Muscle layer of duodenum (tissue), 2 donors: Measurements from ENCODE around the gene CCDC158.
"Not testable (repeated sequence)": the region's sequence is repeated elsewhere in the genome, so short reads cannot be mapped to it uniquely, and the experiment has no call there.

Source experiments
- H3K27ac ChIP-seq: one replicate; pipeline ENCODE4 v1.7.0; 2013; ENCODE audit warnings: mild to moderate bottlenecking, low read length
- H3K27me3 ChIP-seq: one replicate; pipeline ENCODE4 v1.7.0; 2013; ENCODE audit warnings: low read depth, mild to moderate bottlenecking, control low read depth, low read length
- H3K36me3 ChIP-seq, 2 donors: one replicate each; pipeline ENCODE4 v1.7.0; 2013; ENCODE audit warnings: low read length in 2 of 2, control low read depth in 1 of 2, mild to moderate bottlenecking in 1 of 2; ENCODE audit not compliant: insufficient read depth in 2 of 2, control insufficient read depth in 1 of 2
- H3K4me1 ChIP-seq, 2 donors: one replicate each; pipeline ENCODE4 v1.7.0; 2013; ENCODE audit warnings: low read length in 2 of 2, mild to moderate bottlenecking in 2 of 2, control low read depth in 1 of 2, moderate library complexity in 1 of 2; ENCODE audit not compliant: insufficient read depth in 2 of 2, control insufficient read depth in 1 of 2
- H3K4me3 ChIP-seq, 2 donors: one replicate each; pipeline ENCODE4 v1.7.0; 2013; ENCODE audit warnings: low read length in 2 of 2, low read depth in 1 of 2, mild to moderate bottlenecking in 1 of 2
- H3K9me3 ChIP-seq, 2 donors: one replicate each; pipeline ENCODE4 v1.7.0; 2013; ENCODE audit warnings: low read length in 2 of 2, control low read depth in 1 of 2, mild to moderate bottlenecking in 1 of 2; ENCODE audit not compliant: control insufficient read depth in 1 of 2
- donor health status: healthy.

CCDC158 gene

DNA sequence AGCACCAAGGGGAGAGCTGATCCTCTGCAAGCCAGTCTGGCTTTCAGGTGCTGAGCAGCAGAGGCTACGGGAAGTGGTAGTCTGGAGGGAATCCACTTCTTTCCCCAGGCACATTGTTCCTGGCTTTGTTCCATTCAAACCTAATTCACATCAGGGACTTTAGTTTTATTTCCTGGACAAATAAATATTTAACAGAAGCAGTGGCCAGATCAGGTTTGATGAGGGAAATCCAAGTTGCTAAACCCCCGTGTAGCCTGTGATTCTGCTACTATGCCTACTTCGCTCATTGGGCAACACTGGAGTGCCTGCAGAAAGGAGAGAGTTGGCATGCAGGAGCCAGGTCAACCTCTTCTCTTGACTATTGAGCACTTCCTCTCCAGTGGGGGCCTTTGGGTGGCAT lies 128.2 kb downstream of the CCDC158 start:
- Histone ChIP-seq H3K27ac (no peak overlapping the region), H3K27me3 (no peaks in the 10 kb centered on the region), H3K4me3 (no peak overlapping the region), H3K9me3 (peaks cover 0 to 5% of the 10 kb centered on the region in 2 donors), H3K36me3 (no peaks in the 10 kb centered on the region), H3K4me1 (no peaks in the 10 kb centered on the region)

DNA sequence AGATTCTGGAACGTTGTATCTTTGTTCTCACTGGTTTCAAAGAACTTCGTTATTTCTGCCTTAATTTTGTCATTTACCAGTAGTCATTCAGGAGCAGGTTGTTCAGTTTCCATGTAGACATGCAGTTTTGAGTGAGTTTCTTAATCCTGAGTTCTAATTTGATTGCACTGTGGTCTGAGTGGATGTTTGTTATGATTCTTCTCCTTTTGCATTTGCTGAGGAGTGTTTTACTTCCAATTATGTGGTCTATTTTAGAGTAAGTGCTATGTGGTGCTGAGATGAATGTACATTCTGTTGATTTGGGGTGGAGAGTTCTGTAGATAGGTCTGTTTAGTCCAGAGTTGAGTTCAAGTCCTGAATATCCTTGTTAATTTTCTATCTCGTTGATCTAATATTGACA lies 133.1 kb downstream of the CCDC158 start:
- not testable (repeated sequence) for H3K4me1 ChIP-seq, H3K9me3 ChIP-seq, H3K27me3 ChIP-seq, H3K36me3 ChIP-seq, H3K4me3 ChIP-seq, H3K27ac ChIP-seq

DNA sequence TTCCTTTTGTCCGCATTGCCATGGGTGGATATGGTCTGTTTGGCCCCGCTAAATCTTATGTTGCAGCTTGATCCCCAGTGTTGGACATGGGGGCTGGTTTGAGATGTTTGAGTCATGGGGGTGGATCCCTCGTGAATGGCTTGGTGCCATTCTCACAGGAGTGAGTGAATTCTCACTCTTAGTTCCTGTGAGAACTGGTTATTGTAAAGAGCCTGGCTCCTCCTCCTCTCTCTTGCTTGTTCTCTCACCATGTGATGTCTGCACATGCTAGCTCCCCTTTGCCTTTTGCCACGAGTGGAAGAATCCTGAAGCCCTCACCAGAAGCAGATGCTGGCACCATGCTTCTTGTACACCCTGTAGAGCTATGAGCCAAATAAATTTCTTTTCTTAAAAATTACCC lies 137.0 kb downstream of the CCDC158 start:
- no peak overlapping the region for H3K4me3 ChIP-seq
- no peaks in the 10 kb centered on the region for H3K27me3 ChIP-seq
- H3K36me3 ChIP-seq, result no peaks in the 10 kb centered on the region
- H3K27ac ChIP-seq, result no peak overlapping the region
- no peaks in the 10 kb centered on the region for H3K9me3 ChIP-seq
- H3K4me1 ChIP-seq, result no peaks in the 10 kb centered on the region

DNA sequence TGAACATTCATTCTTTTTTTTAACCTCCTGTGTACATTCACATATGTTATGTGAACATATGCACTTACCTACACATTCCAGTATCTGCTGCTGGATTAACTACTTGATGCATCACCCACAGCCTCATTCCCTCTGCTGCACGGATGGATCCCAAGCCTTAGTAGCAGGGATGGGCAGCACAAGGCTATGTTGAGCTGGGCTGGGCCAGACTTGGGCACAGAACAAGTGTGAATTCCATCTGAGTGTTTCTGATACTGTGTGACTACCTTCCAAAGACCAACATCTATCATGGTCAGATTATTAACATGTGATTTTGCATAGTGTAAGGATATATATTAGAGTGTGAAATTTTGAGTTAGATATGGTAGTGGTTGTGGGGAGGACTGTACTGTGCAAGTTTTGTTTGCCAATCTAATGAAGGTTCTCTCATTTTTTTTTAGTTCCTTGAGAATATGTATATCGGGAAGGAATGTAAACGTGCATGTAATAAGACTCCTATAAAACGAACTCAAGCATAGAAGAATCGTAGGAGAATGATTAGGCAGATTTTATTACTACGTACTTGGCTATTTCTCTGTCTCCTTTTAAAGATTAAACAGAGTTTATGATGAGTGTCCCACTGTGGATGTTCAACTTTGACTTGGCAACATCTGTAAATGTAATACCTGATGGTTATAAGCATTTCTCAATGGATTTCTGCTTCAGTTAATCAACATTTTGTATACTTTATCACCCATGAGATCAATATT lies 137.8 kb downstream of the CCDC158 start:
- Histone ChIP-seq H3K27ac (no peak overlapping the region), H3K36me3 (no peaks in the 10 kb centered on the region), H3K9me3 (no peaks in the 10 kb centered on the region), H3K27me3 (no peaks in the 10 kb centered on the region), H3K4me3 (no peak overlapping the region), H3K4me1 (no peaks in the 10 kb centered on the region)

DNA sequence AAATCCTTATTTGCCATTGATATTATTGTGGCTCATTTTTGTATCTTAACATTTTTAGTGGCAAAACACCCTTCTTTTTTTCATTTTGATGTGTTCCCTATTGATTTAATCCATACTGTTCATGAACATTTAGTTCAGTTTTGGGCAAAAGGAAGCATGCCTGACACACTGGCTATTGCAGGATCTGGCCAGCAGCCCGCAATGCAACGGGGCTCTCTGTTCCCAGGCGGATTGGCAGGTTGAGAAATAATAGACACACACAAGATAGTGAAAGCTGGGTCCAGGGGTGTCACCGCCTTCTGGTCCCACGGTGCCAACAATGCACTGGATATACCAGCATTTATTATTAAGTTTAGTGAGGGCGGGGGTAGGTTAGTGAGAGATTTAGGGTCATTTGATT lies 139.3 kb downstream of the CCDC158 start:
- not testable (repeated sequence) for H3K27ac ChIP-seq, H3K4me1 ChIP-seq, H3K9me3 ChIP-seq, H3K27me3 ChIP-seq, H3K4me3 ChIP-seq, H3K36me3 ChIP-seq

DNA sequence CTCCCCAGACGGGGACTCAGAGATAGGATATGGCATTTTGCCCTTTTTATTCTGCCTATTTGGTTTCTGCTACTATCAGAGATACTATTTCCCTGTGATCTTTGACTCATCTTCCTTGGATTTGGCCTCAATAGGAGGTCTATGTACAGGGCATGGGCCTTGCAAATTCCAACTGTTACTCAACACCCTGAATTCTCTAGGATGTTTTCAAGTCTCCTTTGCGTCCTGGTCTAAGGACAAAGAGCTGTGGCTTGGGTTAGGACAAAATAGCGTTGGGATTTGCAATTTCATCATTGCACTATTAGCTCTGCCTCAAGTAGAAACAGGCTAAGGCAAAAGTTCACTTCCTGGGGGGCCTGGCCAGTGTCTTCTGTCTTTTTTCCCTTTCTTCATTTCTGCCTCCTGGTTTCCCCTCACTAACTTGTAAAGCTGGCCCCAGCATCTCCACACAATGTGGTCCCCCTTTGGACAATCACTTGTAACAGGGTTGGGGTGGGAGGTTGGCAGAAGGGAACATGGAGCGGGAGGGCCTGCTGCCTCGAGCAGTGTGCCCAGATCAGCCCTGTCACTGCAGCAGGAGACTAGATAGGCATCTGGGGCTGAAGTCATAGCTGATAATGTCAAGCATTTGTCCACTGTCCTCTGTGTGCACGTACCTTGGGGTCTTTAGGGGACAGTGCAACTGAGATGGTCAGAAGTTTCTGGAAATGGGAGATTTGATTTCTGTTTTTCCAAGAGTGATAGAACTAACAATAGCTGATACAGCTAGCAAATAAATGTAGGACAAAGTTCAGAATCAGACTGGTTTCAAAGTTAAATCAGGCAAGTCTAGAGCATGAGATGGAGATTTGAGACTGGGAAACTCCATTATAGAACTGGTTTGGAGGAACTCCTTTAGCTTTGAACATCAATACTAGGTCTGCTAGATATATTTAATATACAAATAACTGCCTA lies 140.2 kb downstream of the CCDC158 start:
- no peak overlapping the region for H3K27ac ChIP-seq

DNA sequence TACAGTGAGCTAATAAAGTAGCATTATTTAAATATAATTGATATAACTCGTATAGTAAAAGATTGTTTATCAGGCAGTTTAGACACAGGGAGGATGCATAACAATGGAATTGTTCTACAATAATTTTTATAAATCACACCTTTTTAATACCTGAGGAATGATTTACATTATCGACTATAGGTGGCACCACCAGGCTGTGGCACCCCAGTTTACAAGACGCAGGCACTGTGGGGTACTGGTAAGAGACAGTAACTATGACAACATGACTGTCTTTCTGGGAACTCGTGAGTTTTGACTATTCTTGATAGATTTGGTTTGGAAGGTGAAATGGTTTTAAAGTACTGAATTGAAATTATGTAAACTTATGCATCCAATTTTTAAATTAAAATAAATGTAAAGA lies 141.5 kb downstream of the CCDC158 start:
- Histone ChIP-seq H3K27ac (no peak overlapping the region), H3K4me1 (no peaks in the 10 kb centered on the region), H3K9me3 (no peaks in the 10 kb centered on the region), H3K4me3 (no peak overlapping the region), H3K27me3 (no peaks in the 10 kb centered on the region), H3K36me3 (no peaks in the 10 kb centered on the region)

More for the DNA sequence above, 140.2 kb downstream of the CCDC158 start:
- Histone ChIP-seq H3K36me3 (no peaks in the 10 kb centered on the region), H3K4me1 (no peaks in the 10 kb centered on the region), H3K4me3 (no peak overlapping the region), H3K9me3 (no peaks in the 10 kb centered on the region), H3K27me3 (no peaks in the 10 kb centered on the region)

DNA sequence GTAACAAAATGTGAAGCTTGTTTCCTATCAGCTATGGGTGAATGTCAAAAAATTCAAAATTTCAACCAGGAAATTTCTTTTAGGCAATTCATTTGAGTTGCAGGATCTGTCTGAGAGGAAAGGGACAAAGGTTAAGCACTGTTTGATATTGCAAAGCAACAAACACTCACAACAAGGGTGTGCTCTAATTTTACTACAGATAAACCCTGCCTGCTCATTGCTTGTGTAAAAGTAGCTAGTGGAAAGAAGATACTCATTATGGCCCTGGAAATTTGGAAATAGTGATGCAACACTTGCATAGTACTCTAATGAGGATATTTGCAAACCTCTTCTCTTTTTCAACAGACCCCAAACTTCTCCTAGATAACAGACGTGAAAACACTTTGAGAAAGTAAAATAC lies 142.4 kb downstream of the CCDC158 start:
- Histone ChIP-seq H3K4me1 (no peaks in the 10 kb centered on the region), H3K4me3 (no peak overlapping the region), H3K9me3 (no peaks in the 10 kb centered on the region), H3K27me3 (no peaks in the 10 kb centered on the region), H3K27ac (no peak overlapping the region), H3K36me3 (no peaks in the 10 kb centered on the region)

DNA sequence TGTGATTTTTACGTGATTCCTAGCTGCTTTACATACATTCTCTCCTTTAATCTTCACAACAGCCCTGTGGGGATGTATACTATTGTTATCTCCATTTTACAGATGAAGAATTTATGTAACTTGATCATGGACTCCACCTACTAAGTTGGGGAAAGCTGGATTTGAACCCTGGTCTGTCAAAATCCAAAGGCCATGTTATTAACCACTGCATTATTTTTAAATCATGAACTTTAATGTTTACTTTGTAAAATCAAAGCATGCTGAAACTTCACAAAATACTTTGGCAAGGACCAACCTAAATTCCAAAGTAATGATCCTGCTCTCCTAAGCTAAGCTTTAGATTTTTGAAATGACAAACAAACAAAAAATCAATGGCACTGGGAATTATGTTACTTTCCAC lies 143.3 kb downstream of the CCDC158 start:
- H3K27ac ChIP-seq, result no peak overlapping the region
- no peaks in the 10 kb centered on the region for H3K9me3 ChIP-seq
- H3K4me3 ChIP-seq, result no peak overlapping the region
- no peaks in the 10 kb centered on the region for H3K36me3 ChIP-seq
- H3K27me3 ChIP-seq, result no peaks in the 10 kb centered on the region
- no peaks in the 10 kb centered on the region for H3K4me1 ChIP-seq

DNA sequence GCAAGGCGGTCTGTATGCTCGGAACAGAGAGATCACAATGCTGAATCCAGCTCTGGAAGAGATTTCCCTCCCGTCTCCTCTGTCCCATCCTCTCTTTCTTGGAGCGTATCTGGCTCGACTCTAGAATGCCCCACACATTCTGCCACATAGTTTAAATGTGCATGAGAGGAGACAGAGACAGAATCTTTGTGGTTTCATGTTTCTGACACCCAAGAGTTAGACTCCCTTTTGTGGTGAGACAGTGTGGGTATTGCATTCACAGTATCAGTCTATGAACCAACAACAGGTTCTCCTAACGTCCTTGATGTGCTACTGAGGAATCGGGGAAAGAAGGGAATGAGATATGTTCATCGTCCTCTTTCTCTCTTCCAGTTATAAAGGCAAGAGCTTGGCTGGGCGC lies 144.1 kb downstream of the CCDC158 start:
- Histone ChIP-seq H3K9me3 (no peaks in the 10 kb centered on the region), H3K27me3 (no peaks in the 10 kb centered on the region), H3K4me3 (no peak overlapping the region), H3K36me3 (no peaks in the 10 kb centered on the region), H3K27ac (no peak overlapping the region), H3K4me1 (no peaks in the 10 kb centered on the region)

DNA sequence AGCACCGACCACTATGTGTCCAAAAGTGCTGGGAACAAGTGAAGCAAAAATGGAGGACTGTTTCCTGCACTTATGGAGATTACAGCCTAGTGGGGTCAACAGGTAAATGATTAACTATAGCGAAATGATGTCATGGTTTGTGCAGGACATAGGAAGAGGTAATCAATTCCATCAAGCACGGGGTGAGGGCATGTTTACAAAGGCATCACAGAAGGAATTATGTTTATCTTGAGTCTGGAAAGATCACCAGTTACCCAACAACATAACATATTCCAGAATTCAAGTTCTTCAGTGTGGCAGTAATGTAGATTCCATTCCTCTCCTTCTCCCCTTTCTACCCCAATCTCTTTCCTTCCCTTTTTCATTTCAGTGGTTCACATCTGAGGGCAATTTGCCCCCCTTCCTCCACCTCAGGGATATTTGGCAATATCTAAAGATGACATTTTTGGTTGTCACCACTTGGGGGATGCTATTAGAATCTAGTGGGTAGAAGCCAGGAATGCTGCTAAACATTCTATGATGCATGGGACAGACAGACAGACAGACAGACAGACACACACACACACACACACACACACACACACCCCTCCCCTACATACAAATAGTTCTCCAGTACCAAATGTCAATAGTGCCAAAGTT lies 145.3 kb downstream of the CCDC158 start:
- Histone ChIP-seq H3K36me3 (no peaks in the 10 kb centered on the region), H3K9me3 (no peaks in the 10 kb centered on the region), H3K4me1 (no peaks in the 10 kb centered on the region), H3K27ac (no peak overlapping the region), H3K4me3 (no peak overlapping the region), H3K27me3 (no peaks in the 10 kb centered on the region)
